Thoracic aorta (tissue), 2 donors: ENCODE results near the gene NKD1. TPM values are rescaled to one million over a fixed set of nuclear protein-coding genes. Genes with fewer than 3 reads are reported as not detected.

Experiments
- ATAC-seq: fragments of 150-250 bp; one replicate; pipeline ENCODE4 v1.8.0; 2017; ENCODE audit warnings: low read depth; ENCODE audit not compliant: insufficient number of reproducible peaks, low FRiP score
- DNase-seq: peaks from one replicate; pipeline ENCODE4 v3.0.0-alpha.2; 2020; ENCODE audit warnings: low spot score
- H3K27ac ChIP-seq, 2 donors: fragments of 200-600 bp; sonication (generic); 1 replicate in 1 of 2; 2 replicates in 1 of 2; pipeline ENCODE4 v1.5.1; 2016; ENCODE audit warnings: mild to moderate bottlenecking in 2 of 2, moderate library complexity in 2 of 2
- H3K27me3 ChIP-seq: fragments of 200-600 bp; sonication (generic); replicated peaks from 2 replicates; pipeline ENCODE4 v1.6.0; 2016; ENCODE audit warnings: mild to moderate bottlenecking; ENCODE audit not compliant: insufficient read depth
- H3K36me3 ChIP-seq: fragments of 200-600 bp; sonication (generic); one replicate; pipeline ENCODE4 v1.5.1; 2016
- H3K4me1 ChIP-seq, 2 donors: fragments of 200-600 bp; sonication (generic); 1 replicate in 1 of 2; 2 replicates in 1 of 2; pipeline versions ENCODE4 v1.5.1 to v1.6.0; 2016; ENCODE audit warnings: low read depth in 2 of 2, mild to moderate bottlenecking in 1 of 2; ENCODE audit not compliant: control insufficient read depth in 1 of 2
- H3K4me3 ChIP-seq: fragments of 200-600 bp; sonication (generic); 2 replicates; pipeline ENCODE4 v1.5.1; 2016; ENCODE audit warnings: mild to moderate bottlenecking
- H3K9me3 ChIP-seq: fragments of 200-600 bp; sonication (generic); 2 replicates; pipeline ENCODE4 v1.5.1; 2016
- CTCF ChIP-seq: fragments of 200-600 bp; sonication (generic); IDR thresholded peaks from one replicate; pipeline ENCODE4 v1.5.1; 2019; ENCODE audit warnings: antibody characterized with exemption
- total RNA-seq, 2 donors: library from RNA; depleted of rRNA; stranded (reverse); fragments of >200 nt; gene quantifications; one replicate each; pipeline versions ENCODE4 v1.1.0 to v1.2.3, GENCODE V29; 2016

NKD1 gene
- total RNA-seq, 2 donors from 2014 or later, result 30.2 to 41.7 TPM

DNA sequence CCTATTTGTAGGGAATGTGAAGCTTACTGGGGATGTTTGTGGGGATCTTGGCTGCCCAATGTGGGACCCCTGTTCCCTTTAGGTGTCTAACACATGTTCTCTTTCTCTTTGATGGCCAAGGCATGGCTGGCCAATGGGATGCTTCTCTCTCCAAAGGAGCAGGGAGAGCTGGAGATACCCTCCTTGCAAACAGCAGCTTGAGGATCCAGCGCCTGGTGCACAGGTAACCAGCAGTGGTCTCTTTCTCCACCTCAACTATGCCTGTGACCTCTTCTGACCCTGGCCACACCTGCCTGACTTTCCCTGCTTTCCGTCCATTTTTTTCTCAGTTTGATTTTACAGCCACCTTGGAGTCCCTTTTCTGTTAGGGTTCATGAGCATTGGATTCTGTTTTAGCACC, 16.8 kb upstream of the NKD1 start:
- Histone ChIP-seq H3K4me3 (no peak overlapping the region), H3K27me3 (no peaks in the 10 kb centered on the region), H3K4me1 (no peaks in the 10 kb centered on the region), H3K9me3 (peaks cover 14% of the 10 kb centered on the region), H3K27ac (no peak overlapping the region), H3K36me3 (no peaks in the 10 kb centered on the region)
- ATAC-seq (no peak), DNase-seq (no peak)
- no peak for TF ChIP-seq CTCF

GRCh38 chr16:50531901-50532300, 16.3 kb upstream of the NKD1 start:
- H3K27ac ChIP-seq, result no peak overlapping the region
- H3K9me3 ChIP-seq, result peaks cover 14% of the 10 kb centered on the region
- no peak for TF ChIP-seq CTCF
- no peaks in the 10 kb centered on the region for H3K27me3 ChIP-seq
- no peaks in the 10 kb centered on the region for H3K4me1 ChIP-seq
- ATAC-seq (no peak), DNase-seq (no peak)
- H3K36me3 ChIP-seq, result no peaks in the 10 kb centered on the region
- H3K4me3 ChIP-seq, result no peak overlapping the region

DNA sequence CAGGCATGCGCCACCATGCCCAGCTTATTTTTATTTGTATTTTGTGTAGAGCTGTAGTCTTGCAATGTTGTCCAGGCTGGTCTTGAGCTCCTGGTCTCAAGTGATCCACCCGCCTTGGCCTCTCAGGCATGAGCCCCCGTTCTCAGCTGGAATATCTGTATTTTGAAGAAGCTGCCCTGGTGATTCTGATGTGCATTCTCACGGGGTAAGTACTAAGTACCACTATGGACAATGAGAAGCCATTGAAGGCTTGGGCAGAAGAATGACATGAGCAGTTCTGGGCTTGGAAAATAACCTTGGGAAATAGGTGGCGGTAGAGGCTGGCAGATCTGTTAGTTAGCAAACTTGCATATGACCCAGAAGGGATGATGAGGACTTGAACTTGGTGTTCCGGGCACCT, 15.6 kb upstream of the NKD1 start:
- Histone ChIP-seq H3K9me3 (peaks cover 14% of the 10 kb centered on the region), H3K36me3 (no peaks in the 10 kb centered on the region), H3K4me1 (no peaks in the 10 kb centered on the region), H3K27me3 (no peaks in the 10 kb centered on the region), H3K4me3 (no peak overlapping the region), H3K27ac (no peak overlapping the region)
- ATAC-seq (no peak), DNase-seq (no peak)
- no peak for TF ChIP-seq CTCF

DNA sequence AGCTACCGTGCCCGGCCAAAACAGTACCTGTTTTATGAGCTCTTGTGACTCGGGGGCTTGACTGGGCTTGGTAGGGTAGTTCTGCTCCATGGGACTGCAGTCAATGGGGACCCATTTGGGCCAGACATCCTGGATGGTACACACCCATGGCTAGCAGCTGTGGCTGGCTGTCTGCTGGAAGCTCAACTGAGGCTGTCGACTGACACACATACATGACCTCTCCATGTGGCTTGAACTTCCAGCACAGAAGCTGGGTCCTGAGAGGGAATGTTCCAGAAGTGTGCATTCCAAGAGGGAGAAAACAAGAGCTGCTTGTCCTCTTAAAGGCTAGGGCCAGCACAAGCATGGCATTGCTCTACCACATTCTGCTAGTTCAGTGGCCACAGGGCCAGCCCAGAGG, 14.9 kb upstream of the NKD1 start:
- ATAC-seq (no peak), DNase-seq (no peak)
- H3K27ac ChIP-seq, result no peak overlapping the region
- no peaks in the 10 kb centered on the region for H3K27me3 ChIP-seq
- TF ChIP-seq CTCF, result no peak
- H3K9me3 ChIP-seq, result peaks cover 14% of the 10 kb centered on the region
- no peak overlapping the region for H3K4me3 ChIP-seq
- H3K4me1 ChIP-seq, result no peaks in the 10 kb centered on the region
- no peaks in the 10 kb centered on the region for H3K36me3 ChIP-seq

DNA sequence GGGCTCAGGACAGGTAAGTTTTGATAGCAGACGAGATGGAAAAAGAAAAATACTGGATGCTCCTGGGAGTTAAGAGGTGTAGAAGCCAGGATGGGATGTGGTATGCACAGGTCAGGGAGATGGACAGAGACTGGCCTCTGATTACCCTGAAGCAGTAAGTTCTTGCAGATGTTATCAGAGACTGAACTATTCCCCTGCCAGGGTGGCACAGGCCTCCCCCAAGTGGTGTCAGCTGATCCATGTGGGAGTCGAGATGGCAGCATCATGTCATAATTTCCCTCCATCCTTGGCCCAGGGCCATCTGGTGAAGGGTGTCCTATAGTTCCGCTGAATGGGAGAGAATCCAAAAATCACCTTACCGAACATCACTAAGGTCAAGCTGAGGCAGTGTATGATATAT, 14.1 kb upstream of the NKD1 start:
- ATAC-seq, result no peak

More for the DNA sequence above, 14.1 kb upstream of the NKD1 start:
- Histone ChIP-seq H3K36me3 (no peaks in the 10 kb centered on the region), H3K27ac (no peak overlapping the region), H3K27me3 (no peaks in the 10 kb centered on the region), H3K4me3 (no peak overlapping the region), H3K9me3 (peaks cover 11% of the 10 kb centered on the region), H3K4me1 (no peaks in the 10 kb centered on the region)
- no peak for DNase-seq
- no peak for TF ChIP-seq CTCF
